ENCODE results near the gene RIC8A. TPM values are rescaled to one million over a fixed set of nuclear protein-coding genes. Genes with fewer than 3 reads are reported as not detected.

The RIC8A gene
- total and polyA plus RNA-seq, 2 of the 13 experiments (the other 11 are each of a cell fraction or from before 2014, with no cell fraction given): 62.1 to 63.8 TPM

DNA sequence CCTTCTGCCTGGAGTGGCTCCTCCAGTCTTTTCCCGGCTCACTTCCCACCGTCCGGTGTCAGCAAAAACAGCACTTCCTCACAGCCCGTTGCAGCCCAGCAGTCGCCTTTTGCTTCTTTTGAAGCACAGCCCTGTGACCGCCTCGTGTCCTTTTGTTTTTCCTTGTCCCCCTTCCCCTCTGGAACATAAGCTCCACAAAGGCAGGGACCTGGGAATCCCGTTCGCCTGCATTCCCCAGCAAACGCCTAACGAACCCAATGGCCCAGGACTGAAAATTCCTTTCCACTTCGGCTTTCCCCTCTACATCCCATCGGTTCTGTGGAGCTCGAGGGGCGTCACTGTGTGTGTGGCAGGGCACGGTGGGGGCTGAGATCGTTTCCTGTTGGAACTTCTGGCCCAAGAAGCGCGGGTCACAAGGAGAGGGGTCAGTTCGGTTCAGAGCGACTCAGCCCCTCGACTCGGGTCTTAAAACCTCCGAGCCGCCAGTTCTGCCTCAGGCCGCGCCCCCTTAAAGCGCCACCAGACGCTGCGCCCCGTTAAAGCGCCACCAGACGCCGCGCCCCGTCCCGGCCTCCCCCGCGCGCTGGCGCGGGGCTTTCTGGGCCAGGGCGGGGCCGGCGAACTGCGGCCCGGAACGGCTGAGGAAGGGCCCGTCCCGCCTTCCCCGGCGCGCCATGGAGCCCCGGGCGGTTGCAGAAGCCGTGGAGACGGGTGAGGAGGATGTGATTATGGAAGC is 841 bp downstream of the RIC8A start (continued):
- TF ChIP-seq, protein P1, sequence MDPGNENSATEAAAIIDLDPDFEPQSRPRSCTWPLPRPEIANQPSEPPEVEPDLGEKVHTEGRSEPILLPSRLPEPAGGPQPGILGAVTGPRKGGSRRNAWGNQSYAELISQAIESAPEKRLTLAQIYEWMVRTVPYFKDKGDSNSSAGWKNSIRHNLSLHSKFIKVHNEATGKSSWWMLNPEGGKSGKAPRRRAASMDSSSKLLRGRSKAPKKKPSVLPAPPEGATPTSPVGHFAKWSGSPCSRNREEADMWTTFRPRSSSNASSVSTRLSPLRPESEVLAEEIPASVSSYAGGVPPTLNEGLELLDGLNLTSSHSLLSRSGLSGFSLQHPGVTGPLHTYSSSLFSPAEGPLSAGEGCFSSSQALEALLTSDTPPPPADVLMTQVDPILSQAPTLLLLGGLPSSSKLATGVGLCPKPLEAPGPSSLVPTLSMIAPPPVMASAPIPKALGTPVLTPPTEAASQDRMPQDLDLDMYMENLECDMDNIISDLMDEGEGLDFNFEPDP (CRISPR knock-in tag; conservative IDR thresholded peaks at IDR 0.05): 0 out of 2 replicates have a peak, but pooled peaks have one; percentile 88
- TF ChIP-seq, protein P2, sequence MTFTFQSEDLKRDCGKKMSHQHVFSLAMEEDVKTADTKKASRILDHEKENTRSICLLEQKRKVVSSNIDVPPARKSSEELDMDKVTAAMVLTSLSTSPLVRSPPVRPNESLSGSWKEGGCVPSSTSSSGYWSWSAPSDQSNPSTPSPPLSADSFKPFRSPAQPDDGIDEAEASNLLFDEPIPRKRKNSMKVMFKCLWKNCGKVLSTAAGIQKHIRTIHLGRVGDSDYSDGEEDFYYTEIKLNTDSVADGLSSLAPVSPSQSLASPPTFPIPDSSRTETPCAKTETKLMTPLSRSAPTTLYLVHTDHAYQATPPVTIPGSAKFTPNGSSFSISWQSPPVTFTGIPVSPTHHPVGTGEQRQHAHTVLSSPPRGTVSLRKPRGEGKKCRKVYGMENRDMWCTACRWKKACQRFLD (CRISPR knock-in tag; IDR thresholded peaks at IDR 0.05; ENCODE audit: borderline replicate concordance): no peak
- TF ChIP-seq RBM22 (optimal IDR thresholded peaks at IDR 0.05; ENCODE audit: low read length): peak; percentile 12
- no peak for TF ChIP-seq ZNF234 (CRISPR knock-in tag; conservative IDR thresholded peaks at IDR 0.05)
- TF ChIP-seq JUNB (CRISPR knock-in tag; IDR thresholded peaks at IDR 0.05; ENCODE audit: borderline replicate concordance): no peak
- TF ChIP-seq HHEX (CRISPR knock-in tag; IDR thresholded peaks at IDR 0.05): no peak
- no peak; the same call in 1 of the 2 replicates for TF ChIP-seq ESRRA (CRISPR knock-in tag; IDR thresholded peaks at IDR 0.05; ENCODE audit: low read depth)
- TF ChIP-seq ATM (IDR thresholded peaks at IDR 0.05; ENCODE audit: borderline replicate concordance): no peak
- TF ChIP-seq THAP11 (CRISPR knock-in tag; IDR thresholded peaks at IDR 0.05): peak; percentile 80
- no peak for TF ChIP-seq ZSCAN12 (CRISPR knock-in tag; IDR thresholded peaks at IDR 0.05)
- no peak for TF ChIP-seq NCOA5 (CRISPR knock-in tag; IDR thresholded peaks at IDR 0.05)
- TF ChIP-seq ZNF576 (CRISPR knock-in tag; IDR thresholded peaks at IDR 0.05): no peak
- TF ChIP-seq ZNF275 (CRISPR knock-in tag; IDR thresholded peaks at IDR 0.05; ENCODE audit: borderline replicate concordance): 0 out of 2 replicates have a peak, but pooled peaks have one; percentile 16
- TF ChIP-seq SRSF4 (IDR thresholded peaks at IDR 0.05; ENCODE audit: low read depth, low read length, poor library complexity, severe bottlenecking): no peak
- TF ChIP-seq, protein P3, sequence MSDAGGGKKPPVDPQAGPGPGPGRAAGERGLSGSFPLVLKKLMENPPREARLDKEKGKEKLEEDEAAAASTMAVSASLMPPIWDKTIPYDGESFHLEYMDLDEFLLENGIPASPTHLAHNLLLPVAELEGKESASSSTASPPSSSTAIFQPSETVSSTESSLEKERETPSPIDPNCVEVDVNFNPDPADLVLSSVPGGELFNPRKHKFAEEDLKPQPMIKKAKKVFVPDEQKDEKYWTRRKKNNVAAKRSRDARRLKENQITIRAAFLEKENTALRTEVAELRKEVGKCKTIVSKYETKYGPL (CRISPR knock-in tag; IDR thresholded peaks at IDR 0.05): 0 out of 2 replicates have a peak, but pooled peaks have one; percentile 36
- TF ChIP-seq ZNF737 (CRISPR knock-in tag; IDR thresholded peaks at IDR 0.05; ENCODE audit: borderline replicate concordance): no peak
- TF ChIP-seq, protein P4, sequence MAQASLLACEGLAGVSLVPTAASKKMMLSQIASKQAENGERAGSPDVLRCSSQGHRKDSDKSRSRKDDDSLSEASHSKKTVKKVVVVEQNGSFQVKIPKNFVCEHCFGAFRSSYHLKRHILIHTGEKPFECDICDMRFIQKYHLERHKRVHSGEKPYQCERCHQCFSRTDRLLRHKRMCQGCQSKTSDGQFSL (CRISPR knock-in tag; IDR thresholded peaks at IDR 0.05): no peak
- no peak for TF ChIP-seq TBL1XR1 (IDR thresholded peaks at IDR 0.05; ENCODE audit: borderline replicate concordance, low read length, partially characterized antibody)
- TF ChIP-seq ZNF512B (CRISPR knock-in tag; IDR thresholded peaks at IDR 0.05; ENCODE audit: borderline replicate concordance): no peak
- no peak for TF ChIP-seq CBX1 (IDR thresholded peaks at IDR 0.05; ENCODE audit: low read depth)
- no peak for TF ChIP-seq HOXA3 (CRISPR knock-in tag; IDR thresholded peaks at IDR 0.05)
